GM06990 (cell line): ENCODE data around the gene NPAS3.

Experiments used
- DNase-seq: peaks from one replicate; pipeline ENCODE4 v3.0.0-alpha.2; 2011; ENCODE audit not compliant: insufficient read length; ENCODE audit errors: extremely low read depth
- H3K27me3 ChIP-seq: replicated peaks from 2 replicates; pipeline ENCODE4 v1.6.0; 2011; ENCODE audit warnings: low read length; ENCODE audit not compliant: control insufficient read depth, insufficient read depth
- H3K36me3 ChIP-seq: 2 replicates; pipeline ENCODE4 v1.5.1; 2011; ENCODE audit warnings: low read length; ENCODE audit not compliant: control insufficient read depth, insufficient read depth
- H3K4me3 ChIP-seq: replicated peaks from 2 replicates; pipeline ENCODE4 v1.5.1; 2011; ENCODE audit warnings: low read depth, mild to moderate bottlenecking, control low read depth, low read length
- CTCF ChIP-seq: IDR thresholded peaks from 2 replicates; pipeline ENCODE4 v1.5.1; 2011; ENCODE audit warnings: low read length, control low read depth, mild to moderate bottlenecking, inconsistent platforms; ENCODE audit not compliant: insufficient read depth, poor library complexity, severe bottlenecking

NPAS3 gene

GRCh38 chr14:33229269-33229929 lies 290.7 kb downstream of the NPAS3 start:
- Histone ChIP-seq H3K4me3 (no peak overlapping the region), H3K27me3 (no peaks in the 10 kb centered on the region), H3K36me3 (no peaks in the 10 kb centered on the region)
- TF ChIP-seq CTCF = no peak
- no peak for DNase-seq

GRCh38 chr14:33230021-33230420 lies 291.3 kb downstream of the NPAS3 start:
- TF ChIP-seq CTCF = no peak
- Histone ChIP-seq H3K27me3 (no peaks in the 10 kb centered on the region), H3K36me3 (no peaks in the 10 kb centered on the region), H3K4me3 (no peak overlapping the region)
- no peak for DNase-seq

GRCh38 chr14:33232031-33232430 lies 293.4 kb downstream of the NPAS3 start:
- no peaks in the 10 kb centered on the region for H3K36me3 ChIP-seq
- no peak overlapping the region for H3K4me3 ChIP-seq
- no peak for DNase-seq
- H3K27me3 ChIP-seq = no peaks in the 10 kb centered on the region
- TF ChIP-seq CTCF = no peak

GRCh38 chr14:33237115-33237740 lies 298.5 kb downstream of the NPAS3 start:
- TF ChIP-seq CTCF = no peak
- no peaks in the 10 kb centered on the region for H3K27me3 ChIP-seq

GRCh38 chr14:33239465-33239864 lies 300.8 kb downstream of the NPAS3 start:
- no peak for TF ChIP-seq CTCF
- no peak for DNase-seq
- Histone ChIP-seq H3K27me3 (no peaks in the 10 kb centered on the region), H3K4me3 (no peak overlapping the region), H3K36me3 (no peaks in the 10 kb centered on the region)

More at GRCh38 chr14:33237115-33237740, 298.5 kb downstream of the NPAS3 start:
- Histone ChIP-seq H3K36me3 (no peaks in the 10 kb centered on the region), H3K4me3 (no peak overlapping the region)
- DNase-seq = no peak
